Neuronal stem cell (in vitro differentiated cells): Measurements from ENCODE around the gene NETO2.
"Not testable (repeated sequence)": the region's sequence is repeated elsewhere in the genome, so short reads cannot be mapped to it uniquely, and the experiment has no call there.

Source experiments
- DNase-seq: peaks from one replicate; pipeline ENCODE4 v3.0.0-alpha.2; 2013; ENCODE audit warnings: low spot score
- H2AFZ ChIP-seq: one replicate; pipeline ENCODE4 v1.6.1; 2013; ENCODE audit warnings: mild to moderate bottlenecking, low read length, inconsistent platforms
- H2AK5ac ChIP-seq: 2 replicates; pipeline ENCODE4 v1.6.1; 2013; ENCODE audit warnings: low read depth, mild to moderate bottlenecking, inconsistent platforms, low read length, moderate library complexity, mixed read lengths
- H2BK120ac ChIP-seq: 2 replicates; pipeline ENCODE4 v1.6.1; 2013; ENCODE audit warnings: low read depth, mild to moderate bottlenecking, inconsistent platforms, low read length, moderate library complexity, mixed read lengths
- H2BK12ac ChIP-seq: one replicate; pipeline ENCODE4 v1.6.1; 2013; ENCODE audit warnings: low read length, inconsistent platforms
- H2BK15ac ChIP-seq: 2 replicates; pipeline ENCODE4 v1.6.1; 2013; ENCODE audit warnings: mild to moderate bottlenecking, low read length, inconsistent platforms, mixed read lengths
- H2BK5ac ChIP-seq: one replicate; pipeline ENCODE4 v1.6.1; 2013; ENCODE audit warnings: inconsistent platforms, mild to moderate bottlenecking, low read length, moderate library complexity
- H3K14ac ChIP-seq: one replicate; pipeline ENCODE4 v1.6.1; 2013; ENCODE audit warnings: low read length, inconsistent platforms
- H3K18ac ChIP-seq: 2 replicates; pipeline ENCODE4 v1.6.1; 2013; ENCODE audit warnings: low read length, inconsistent platforms
- H3K23ac ChIP-seq: 2 replicates; pipeline ENCODE4 v1.6.1; 2013; ENCODE audit warnings: low read depth, mild to moderate bottlenecking, mixed read lengths, low read length, inconsistent platforms; ENCODE audit not compliant: poor library complexity
- H3K27ac ChIP-seq: replicated peaks from 3 replicates; pipeline ENCODE4 v1.5.1; 2013; ENCODE audit warnings: low read length, inconsistent platforms
- H3K27me3 ChIP-seq, 3 experiments: 2 replicates each; pipeline ENCODE4 v1.6.1; 2013; ENCODE audit warnings: low read length in 3 of 3, mild to moderate bottlenecking in 2 of 3, inconsistent platforms in 1 of 3, low read depth in 1 of 3, mixed read lengths in 1 of 3, moderate library complexity in 1 of 3; ENCODE audit not compliant: control insufficient read depth in 3 of 3, insufficient read depth in 3 of 3
- H3K36me3 ChIP-seq, 2 donors: replicated peaks in 1 of 2; 2 replicates each; pipeline ENCODE4 v1.6.1; 2013; ENCODE audit warnings: low read length in 2 of 2; ENCODE audit not compliant: control insufficient read depth in 2 of 2, insufficient read depth in 2 of 2
- H3K4ac ChIP-seq: 2 replicates; pipeline ENCODE4 v1.6.1; 2013; ENCODE audit warnings: inconsistent platforms, mild to moderate bottlenecking, low read length, moderate library complexity
- H3K4me1 ChIP-seq, 2 donors: 1 replicate in 1 of 2; 2 replicates in 1 of 2; pipeline ENCODE4 v1.6.1; 2013; ENCODE audit warnings: low read length in 2 of 2, low read depth in 1 of 2; ENCODE audit not compliant: control insufficient read depth in 2 of 2, insufficient read depth in 1 of 2
- H3K4me2 ChIP-seq: one replicate; pipeline ENCODE4 v1.6.1; 2013; ENCODE audit warnings: mild to moderate bottlenecking, low read length, inconsistent platforms; ENCODE audit not compliant: insufficient read depth, poor library complexity, severe bottlenecking
- H3K4me3 ChIP-seq, 2 donors: 2 replicates each; pipeline ENCODE4 v1.5.1; 2013; ENCODE audit warnings: low read length in 2 of 2, mild to moderate bottlenecking in 2 of 2, inconsistent platforms in 1 of 2, moderate library complexity in 1 of 2
- H3K79me1 ChIP-seq: one replicate; pipeline ENCODE4 v1.6.1; 2013; ENCODE audit warnings: low read depth, mild to moderate bottlenecking, inconsistent platforms, low read length, moderate library complexity
- H3K9ac ChIP-seq: one replicate; pipeline ENCODE4 v1.6.1; 2013; ENCODE audit warnings: mild to moderate bottlenecking, low read depth, low read length, inconsistent platforms; ENCODE audit not compliant: poor library complexity
- H3K9me3 ChIP-seq, 2 donors: replicated peaks in 1 of 2; 2 replicates each; pipeline versions ENCODE3 to v1.6.1; 2013; ENCODE audit warnings: low read length in 2 of 2, mild to moderate bottlenecking in 2 of 2, inconsistent platforms in 1 of 2, low read depth in 1 of 2, mixed read lengths in 1 of 2, moderate library complexity in 1 of 2; ENCODE audit not compliant: control insufficient read depth in 2 of 2, insufficient read depth in 1 of 2
- H4K8ac ChIP-seq: one replicate; pipeline ENCODE4 v1.6.1; 2013; ENCODE audit warnings: low read depth, mild to moderate bottlenecking, inconsistent platforms, low read length, moderate library complexity
- H4K91ac ChIP-seq: one replicate; pipeline ENCODE4 v1.6.1; 2013; ENCODE audit warnings: low read length, low read depth, mild to moderate bottlenecking, inconsistent platforms; ENCODE audit not compliant: poor library complexity
- WGBS, 2 donors: extraction: QIAGEN DNeasy Blood & Tissue Kit; methylation state at CpG; one replicate each; pipeline ENCODE4 v1.1.7; 2013; ENCODE audit warnings: missing lambda C conversion rate in 2 of 2, mixed read lengths in 1 of 2; ENCODE audit not compliant: insufficient read length in 2 of 2, insufficient replicate concordance in 1 of 2; ENCODE audit errors: extremely low coverage in 2 of 2; 5-methylcytosine and 5-hydroxymethylcytosine counted together

NETO2 gene

DNA sequence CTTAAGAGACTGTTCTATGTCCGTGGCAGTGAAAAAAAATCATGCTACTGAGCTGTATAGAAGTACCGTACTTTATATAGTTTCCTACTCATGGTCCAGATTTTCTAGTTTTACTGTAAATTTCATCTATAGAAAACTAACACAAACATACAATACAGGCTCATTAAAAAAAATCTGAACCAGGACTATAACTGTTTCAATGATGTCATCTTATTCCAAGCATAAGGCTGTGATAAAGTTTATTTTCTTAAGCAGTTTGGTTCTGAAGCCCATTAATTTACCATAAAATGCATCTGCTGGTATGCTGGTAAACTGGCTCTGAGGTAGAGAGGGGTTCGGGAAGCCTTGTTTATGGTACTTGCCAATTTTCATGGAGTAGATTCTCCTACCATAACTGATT lies 16.7 kb upstream of the NETO2 start:
- Histone ChIP-seq H2BK12ac (no peak overlapping the region), H2AK5ac (no peak overlapping the region)

GRCh38 chr16:47158992-47159391 lies 15.2 kb upstream of the NETO2 start:
- DNase-seq = no peak
- no peak overlapping the region for H3K23ac ChIP-seq
- H2AFZ ChIP-seq = no peak overlapping the region
- no peaks in the 10 kb centered on the region for H3K27me3 ChIP-seq
- H2BK5ac ChIP-seq = no peak overlapping the region
- no peak overlapping the region for H3K4ac ChIP-seq
- no peaks in the 10 kb centered on the region for H3K4me1 ChIP-seq
- H2BK12ac ChIP-seq = no peak overlapping the region
- no peaks in the 10 kb centered on the region for H3K79me1 ChIP-seq
- peaks cover 0 to 11% of the 10 kb centered on the region in 2 donors for H3K36me3 ChIP-seq
- H3K27ac ChIP-seq = no peak overlapping the region
- no peak overlapping the region for H3K9ac ChIP-seq
- H2BK15ac ChIP-seq = no peak overlapping the region
- no peak overlapping the region for H3K18ac ChIP-seq
- peaks cover 0 to 1% of the 10 kb centered on the region in 2 donors for H3K9me3 ChIP-seq
- H2AK5ac ChIP-seq = no peak overlapping the region
- no peak overlapping the region for H3K14ac ChIP-seq
- no peak overlapping the region for H4K8ac ChIP-seq
- no peak overlapping the region for H4K91ac ChIP-seq
- no peak overlapping the region for H3K4me3 ChIP-seq
- no peak overlapping the region for H3K4me2 ChIP-seq
- no peak overlapping the region for H2BK120ac ChIP-seq

More for the DNA sequence above, 16.7 kb upstream of the NETO2 start:
- H2BK15ac ChIP-seq = no peak overlapping the region
- H3K27me3 ChIP-seq = no peaks in the 10 kb centered on the region
- H4K8ac ChIP-seq = no peak overlapping the region
- no peak overlapping the region for H2BK5ac ChIP-seq
- no CpG with 5 or more reads among the region's 3 CpGs for WGBS, 2 donors
- no peak overlapping the region for H3K4me2 ChIP-seq
- no peaks in the 10 kb centered on the region for H3K4me1 ChIP-seq
- H3K4me3 ChIP-seq = no peak overlapping the region
- no peak overlapping the region for H2BK120ac ChIP-seq
- no peak overlapping the region for H4K91ac ChIP-seq
- H2AFZ ChIP-seq = no peak overlapping the region
- no peak overlapping the region for H3K4ac ChIP-seq
- no peak for DNase-seq
- H3K18ac ChIP-seq = no peak overlapping the region
- H3K79me1 ChIP-seq = no peaks in the 10 kb centered on the region
- H3K36me3 ChIP-seq = peaks cover 0 to 11% of the 10 kb centered on the region in 2 donors
- H3K9ac ChIP-seq = no peak overlapping the region
- no peak overlapping the region for H3K27ac ChIP-seq
- H3K14ac ChIP-seq = no peak overlapping the region
- H3K9me3 ChIP-seq = no peaks in the 10 kb centered on the region
- no peak overlapping the region for H3K23ac ChIP-seq

DNA sequence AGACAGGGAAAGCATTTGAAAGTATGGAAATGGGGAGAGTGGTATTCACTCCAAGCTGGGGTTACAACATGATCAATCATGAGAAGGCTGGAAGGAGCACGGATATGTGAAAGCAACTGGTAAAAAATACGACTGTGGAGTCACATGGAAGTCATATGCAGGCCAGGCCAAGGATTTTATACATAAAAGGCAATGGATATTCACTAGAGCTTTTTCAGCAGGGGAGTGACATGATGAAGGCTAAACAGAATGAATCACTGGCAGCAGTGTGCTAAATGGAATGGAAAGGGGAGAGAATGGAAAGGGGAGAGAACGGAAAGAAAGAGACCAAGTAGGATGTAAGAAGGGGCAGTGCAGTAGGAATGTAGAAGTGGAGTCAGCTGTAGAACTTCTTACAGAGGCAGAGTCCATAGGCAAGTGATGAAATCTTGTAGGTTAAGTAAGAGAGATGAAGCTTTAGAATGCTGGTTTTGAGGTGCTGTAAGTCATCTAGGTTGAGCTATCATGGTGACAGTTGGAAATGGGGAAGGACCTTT lies 13.0 kb upstream of the NETO2 start:
- Histone ChIP-seq H3K79me1 (no peaks in the 10 kb centered on the region), H3K4me1 (no peaks in the 10 kb centered on the region), H3K27ac (no peak overlapping the region), H2BK15ac (no peak overlapping the region), H3K27me3 (no peaks in the 10 kb centered on the region), H3K23ac (no peak overlapping the region), H2AK5ac (no peak overlapping the region), H2BK120ac (no peak overlapping the region), H4K91ac (no peak overlapping the region), H3K9ac (no peak overlapping the region), H3K4me3 (no peak overlapping the region), H2AFZ (no peak overlapping the region), H3K4me2 (no peak overlapping the region), H3K36me3 (peaks cover 2 to 19% of the 10 kb centered on the region in 2 donors), H2BK12ac (no peak overlapping the region), H3K18ac (no peak overlapping the region), H3K14ac (no peak overlapping the region), H3K4ac (no peak overlapping the region), H4K8ac (no peak overlapping the region), H2BK5ac (no peak overlapping the region), H3K9me3 (peaks cover 0 to 3% of the 10 kb centered on the region in 2 donors)
- WGBS, 2 donors = no CpG with 5 or more reads among the region's 3 CpGs
- DNase-seq = no peak

- not testable (repeated sequence) for H4K91ac ChIP-seq, H3K79me1 ChIP-seq, H3K4ac ChIP-seq, H2BK15ac ChIP-seq, H3K27me3 ChIP-seq, H2BK12ac ChIP-seq, H2AK5ac ChIP-seq, H3K4me1 ChIP-seq, H3K9ac ChIP-seq, H3K9me3 ChIP-seq, H3K14ac ChIP-seq, DNase-seq, H2BK120ac ChIP-seq, H3K27ac ChIP-seq, H4K8ac ChIP-seq, H3K4me3 ChIP-seq, H3K36me3 ChIP-seq, H3K23ac ChIP-seq, H3K4me2 ChIP-seq, H2BK5ac ChIP-seq, H3K18ac ChIP-seq, H2AFZ ChIP-seq
- no CpG with 5 or more reads among the region's 9 CpGs for WGBS, 2 donors
These were observed 8.8 kb upstream of the NETO2 start for GRCh38 chr16:47152501-47152900.
